Type B pancreatic cell (in vitro differentiated cells): ENCODE data around the gene SH2B3. TPM values are rescaled to one million over a fixed set of nuclear protein-coding genes. Genes with fewer than 3 reads are reported as not detected.

ENCODE experiments used
- DNase-seq: peaks from one replicate; pipeline ENCODE4 v3.0.0; 2021; ENCODE audit warnings: mixed read lengths; ENCODE audit not compliant: unreplicated experiment; ENCODE audit errors: extremely low spot score
- H3K27ac Mint-ChIP-seq: 2 replicates; pipeline ENCODE4 v1.8.0; 2021; ENCODE audit warnings: mild to moderate bottlenecking, mixed read lengths
- H3K27me3 Mint-ChIP-seq: 2 replicates; pipeline ENCODE4 v1.8.0; 2021; ENCODE audit warnings: mixed read lengths
- H3K36me3 Mint-ChIP-seq: 2 replicates; pipeline ENCODE4 v1.8.0; 2021; ENCODE audit warnings: mixed read lengths
- H3K4me1 Mint-ChIP-seq: one replicate; pipeline ENCODE4 v1.8.0; 2021; ENCODE audit warnings: mixed read lengths; ENCODE audit not compliant: unreplicated experiment
- H3K4me3 Mint-ChIP-seq: 2 replicates; pipeline ENCODE4 v1.8.0; 2021; ENCODE audit warnings: mild to moderate bottlenecking, mixed read lengths
- H3K9me3 Mint-ChIP-seq: 2 replicates; pipeline ENCODE4 v1.8.0; 2021; ENCODE audit warnings: mixed read lengths
- CTCF ChIP-seq: fragments of 200-600 bp; sonication (generic); conservative IDR thresholded peaks from 2 replicates; pipeline ENCODE4 v1.5.0; 2021; ENCODE audit warnings: antibody characterized with exemption, mild to moderate bottlenecking
- total RNA-seq: library from RNA; stranded (reverse); gene quantifications from 2 replicates; pipeline ENCODE4 v1.2.1, GENCODE V29; 2021; ENCODE audit warnings: low replicate concordance

The SH2B3 gene
- total RNA-seq, 1 donor from 2014 or later = 5.2 TPM

GRCh38 chr12:111443086-111443485 is 37.4 kb downstream of the SH2B3 start:
- Mint-ChIP-seq H3K9me3 (no peaks in the 10 kb centered on the region), H3K27me3 (no peaks in the 10 kb centered on the region), H3K4me1 (peaks cover 16% of the 10 kb centered on the region), H3K36me3 (peaks cover 8% of the 10 kb centered on the region), H3K27ac (peak overlapping the region; percentile 20), H3K4me3 (no peak overlapping the region)
- TF ChIP-seq CTCF = no peak
- no peak for DNase-seq

- H3K4me3 Mint-ChIP-seq = no peak overlapping the region
- H3K27ac Mint-ChIP-seq = no peak overlapping the region
- H3K36me3 Mint-ChIP-seq = peaks cover 8% of the 10 kb centered on the region
- H3K9me3 Mint-ChIP-seq = no peaks in the 10 kb centered on the region
- no peaks in the 10 kb centered on the region for H3K27me3 Mint-ChIP-seq
- no peak for DNase-seq
- no peak for TF ChIP-seq CTCF
- peaks cover 12% of the 10 kb centered on the region for H3K4me1 Mint-ChIP-seq
Observed at GRCh38 chr12:111443586-111443985, 37.9 kb downstream of the SH2B3 start.

GRCh38 chr12:111444314-111444924 is 38.7 kb downstream of the SH2B3 start:
- no peaks in the 10 kb centered on the region for H3K9me3 Mint-ChIP-seq
- H3K36me3 Mint-ChIP-seq = peaks cover 13% of the 10 kb centered on the region
- H3K27ac Mint-ChIP-seq = no peak overlapping the region
- H3K4me1 Mint-ChIP-seq = peaks cover 15% of the 10 kb centered on the region
- H3K4me3 Mint-ChIP-seq = no peak overlapping the region
- no peaks in the 10 kb centered on the region for H3K27me3 Mint-ChIP-seq
- no peak for TF ChIP-seq CTCF
- peak; percentile 6 for DNase-seq

- Mint-ChIP-seq H3K36me3 (peaks cover 13% of the 10 kb centered on the region), H3K4me3 (no peak overlapping the region), H3K4me1 (peaks cover 16% of the 10 kb centered on the region), H3K27me3 (no peaks in the 10 kb centered on the region), H3K27ac (no peak overlapping the region), H3K9me3 (no peaks in the 10 kb centered on the region)
- TF ChIP-seq CTCF = no peak
- DNase-seq = peak; percentile 65
Observed at GRCh38 chr12:111444925-111445725, 39.4 kb downstream of the SH2B3 start.

GRCh38 chr12:111445726-111446581 is 40.2 kb downstream of the SH2B3 start:
- Mint-ChIP-seq H3K4me3 (no peak overlapping the region), H3K36me3 (peaks cover 18% of the 10 kb centered on the region), H3K9me3 (no peaks in the 10 kb centered on the region), H3K27me3 (no peaks in the 10 kb centered on the region), H3K4me1 (peaks cover 16% of the 10 kb centered on the region), H3K27ac (peak overlapping the region; percentile 17)
- peak; percentile 60 for DNase-seq
- TF ChIP-seq CTCF = no peak
